ENCODE results near the gene RALGDS.

GRCh38 chr9:133051966-133052539 is 69.0 kb downstream of the RALGDS start:
- no peak for TF ChIP-seq FOXM1 (IDR thresholded peaks at IDR 0.05; ENCODE audit: borderline replicate concordance)
- no peak for TF ChIP-seq LEF1 (IDR thresholded peaks at IDR 0.05; ENCODE audit: borderline replicate concordance)
- TF ChIP-seq NFRKB (IDR thresholded peaks at IDR 0.05): no peak
- no peak for TF ChIP-seq FOXA1 (IDR thresholded peaks at IDR 0.05)
- TF ChIP-seq PKNOX1 (IDR thresholded peaks at IDR 0.05): no peak
- no peak for TF ChIP-seq ARNT (IDR thresholded peaks at IDR 0.05)

Data from HEK293T (cell line).